ENCODE results near the gene LIMS2. TPM values are rescaled to one million over a fixed set of nuclear protein-coding genes. Genes with fewer than 3 reads are reported as not detected.

Gene LIMS2
- total RNA-seq, 6 donors from 2014 or later = 33.6 to 169 (median 109) TPM

GRCh38 chr2:127610561-127610960 is 64.8 kb downstream of the LIMS2 start:
- H3K27ac ChIP-seq = no peak overlapping the region
- H3K27me3 ChIP-seq = no peaks in the 10 kb centered on the region
- H3K4me1 ChIP-seq = no peaks in the 10 kb centered on the region
- H3K4me3 ChIP-seq = no peak overlapping the region
- DNase-seq = peak in 1 of 2 donors; percentile 5
- no peaks in the 10 kb centered on the region for H3K36me3 ChIP-seq
- peaks cover 3 to 16% (median 8%) of the 10 kb centered on the region in 4 donors for H3K9me3 ChIP-seq
- TF ChIP-seq, protein P1, sequence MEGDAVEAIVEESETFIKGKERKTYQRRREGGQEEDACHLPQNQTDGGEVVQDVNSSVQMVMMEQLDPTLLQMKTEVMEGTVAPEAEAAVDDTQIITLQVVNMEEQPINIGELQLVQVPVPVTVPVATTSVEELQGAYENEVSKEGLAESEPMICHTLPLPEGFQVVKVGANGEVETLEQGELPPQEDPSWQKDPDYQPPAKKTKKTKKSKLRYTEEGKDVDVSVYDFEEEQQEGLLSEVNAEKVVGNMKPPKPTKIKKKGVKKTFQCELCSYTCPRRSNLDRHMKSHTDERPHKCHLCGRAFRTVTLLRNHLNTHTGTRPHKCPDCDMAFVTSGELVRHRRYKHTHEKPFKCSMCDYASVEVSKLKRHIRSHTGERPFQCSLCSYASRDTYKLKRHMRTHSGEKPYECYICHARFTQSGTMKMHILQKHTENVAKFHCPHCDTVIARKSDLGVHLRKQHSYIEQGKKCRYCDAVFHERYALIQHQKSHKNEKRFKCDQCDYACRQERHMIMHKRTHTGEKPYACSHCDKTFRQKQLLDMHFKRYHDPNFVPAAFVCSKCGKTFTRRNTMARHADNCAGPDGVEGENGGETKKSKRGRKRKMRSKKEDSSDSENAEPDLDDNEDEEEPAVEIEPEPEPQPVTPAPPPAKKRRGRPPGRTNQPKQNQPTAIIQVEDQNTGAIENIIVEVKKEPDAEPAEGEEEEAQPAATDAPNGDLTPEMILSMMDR (IDR thresholded peaks at IDR 0.05) = no peak
- TF ChIP-seq POLR2A (IDR thresholded peaks at IDR 0.05) (no peak), EP300 (IDR thresholded peaks at IDR 0.05) (no peak), POLR2AphosphoS5 (IDR thresholded peaks at IDR 0.05) (no peak)
- ATAC-seq (ENCODE audit: low FRiP score in 2 of 2) = no peak
- 80 to 100% methylated on average over 1 of the region's 1 CpG for WGBS, 2 donors

GRCh38 chr2:127609818-127610217 is 65.5 kb downstream of the LIMS2 start:
- no peaks in the 10 kb centered on the region for H3K27me3 ChIP-seq
- H3K9me3 ChIP-seq = peaks cover 3 to 16% (median 8%) of the 10 kb centered on the region in 4 donors
- ATAC-seq (ENCODE audit: low FRiP score in 2 of 2) (no peak), DNase-seq (peak in 1 of 2 donors; percentile 48)
- H3K4me1 ChIP-seq = no peaks in the 10 kb centered on the region
- no peaks in the 10 kb centered on the region for H3K36me3 ChIP-seq
- TF ChIP-seq POLR2AphosphoS5 (IDR thresholded peaks at IDR 0.05) = no peak
- TF ChIP-seq, protein P1 (IDR thresholded peaks at IDR 0.05) = no peak
- TF ChIP-seq POLR2A (IDR thresholded peaks at IDR 0.05) = no peak
- TF ChIP-seq EP300 (IDR thresholded peaks at IDR 0.05) = no peak
- 91% methylated on average over 7 of the region's 8 CpGs; no CpG with 5 or more reads in 1 of the 2 donors for WGBS, 2 donors
- H3K27ac ChIP-seq = no peak overlapping the region
- H3K4me3 ChIP-seq = no peak overlapping the region

DNA sequence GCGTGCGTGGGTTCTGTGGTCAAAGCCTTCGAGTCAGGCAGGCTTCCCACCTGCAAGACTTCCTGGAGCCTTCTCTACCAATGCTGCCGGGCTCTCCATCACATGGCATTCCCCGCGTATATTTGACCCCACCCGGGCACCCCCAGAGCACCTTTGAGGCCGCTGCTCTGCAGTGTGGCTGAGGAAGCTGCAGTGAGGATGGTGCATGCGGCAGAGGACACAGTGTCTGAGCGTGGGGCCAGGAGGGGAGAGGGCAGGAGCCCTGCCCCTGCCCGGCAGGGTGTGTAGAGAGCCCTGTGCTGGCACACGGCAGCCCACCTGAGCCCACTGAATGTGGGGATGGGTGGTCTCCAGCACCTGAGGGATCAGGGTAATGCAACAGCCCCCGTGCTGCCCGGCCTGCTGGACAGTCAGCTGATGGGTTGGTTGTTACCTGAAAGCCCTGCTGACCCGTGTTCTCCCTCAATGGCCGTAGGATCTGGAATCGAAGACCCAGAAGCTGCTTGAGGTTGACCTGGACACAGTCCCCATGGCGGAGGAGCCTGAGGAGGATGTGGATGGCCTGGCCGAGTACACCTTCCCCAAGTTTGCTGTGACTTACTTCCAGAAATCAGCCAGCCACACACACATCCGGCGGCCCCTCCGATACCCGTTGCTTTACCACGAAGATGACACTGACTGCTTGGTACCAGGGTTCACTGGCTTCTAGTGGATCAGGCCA is 66.1 kb downstream of the LIMS2 start:
- ATAC-seq (ENCODE audit: low FRiP score in 2 of 2) (no peak), DNase-seq (peak; percentile 16 to 50)
- Histone ChIP-seq H3K4me3 (no peak overlapping the region), H3K27me3 (no peaks in the 10 kb centered on the region), H3K36me3 (no peaks in the 10 kb centered on the region), H3K4me1 (no peaks in the 10 kb centered on the region), H3K9me3 (peaks cover 3 to 16% (median 8%) of the 10 kb centered on the region in 4 donors), H3K27ac (no peak overlapping the region)
- WGBS, 2 donors = 82 to 86% methylated on average over 12 to 24 of the region's 24 CpGs
- TF ChIP-seq POLR2AphosphoS5 (IDR thresholded peaks at IDR 0.05) (no peak), EP300 (IDR thresholded peaks at IDR 0.05) (no peak), POLR2A (IDR thresholded peaks at IDR 0.05) (no peak)
- TF ChIP-seq, protein P1 (IDR thresholded peaks at IDR 0.05) = no peak

GRCh38 chr2:127608061-127609030 is 67.0 kb downstream of the LIMS2 start:
- no peaks in the 10 kb centered on the region for H3K4me1 ChIP-seq
- 89 to 92% methylated on average over 10 to 25 of the region's 25 CpGs for WGBS, 2 donors
- H3K36me3 ChIP-seq = no peaks in the 10 kb centered on the region
- H3K27me3 ChIP-seq = no peaks in the 10 kb centered on the region
- peak; percentile 18 to 72 for DNase-seq
- peaks cover under 1 to 9% (median 4%) of the 10 kb centered on the region in 4 donors for H3K9me3 ChIP-seq
- H3K4me3 ChIP-seq = no peak overlapping the region
- no peak for ATAC-seq (ENCODE audit: low FRiP score in 2 of 2)
- no peak overlapping the region for H3K27ac ChIP-seq
- TF ChIP-seq EP300 (IDR thresholded peaks at IDR 0.05) (no peak), POLR2A (IDR thresholded peaks at IDR 0.05) (no peak), POLR2AphosphoS5 (IDR thresholded peaks at IDR 0.05) (no peak)
- TF ChIP-seq, protein P1 (IDR thresholded peaks at IDR 0.05) = no peak

All from upper lobe of left lung (tissue), 6 donors.